Activated CD8-positive, alpha-beta memory T cell treated with anti-CD3 and anti-CD28 coated beads for 1 hour (primary cell): ENCODE results near the gene USF1.
"Not testable (repeated sequence)": the region's sequence is repeated elsewhere in the genome, so short reads cannot be mapped to it uniquely, and the experiment has no call there.

Source experiments
- DNase-seq, 2 donors: peaks; one replicate each; pipeline ENCODE4 v3.0.0-alpha.2; 2020; ENCODE audit warnings: low read depth in 1 of 2; ENCODE audit errors: extremely low read depth in 1 of 2

Gene USF1

GRCh38 chr1:160992036-160992435 is 53.7 kb downstream of the USF1 start:
- not testable (repeated sequence) for DNase-seq
